Osteoblast (primary cell): Measurements from ENCODE around the gene CRAT. TPM values are rescaled to one million over a fixed set of nuclear protein-coding genes. Genes with fewer than 3 reads are reported as not detected.

Source experiments
- DNase-seq: peaks from one replicate; pipeline ENCODE4 v3.0.0; 2011; ENCODE audit warnings: low spot score, mixed read lengths; ENCODE audit not compliant: insufficient read length; ENCODE audit errors: missing footprints
- H2AFZ ChIP-seq: 2 replicates; pipeline ENCODE4 v1.6.0; 2011; ENCODE audit warnings: mild to moderate bottlenecking, low read length
- H3K27ac ChIP-seq: 2 replicates; pipeline ENCODE4 v1.5.1; 2011; ENCODE audit warnings: mild to moderate bottlenecking, low read depth, low read length, moderate library complexity
- H3K27me3 ChIP-seq: 2 replicates; pipeline ENCODE4 v1.6.0; 2012; ENCODE audit warnings: mild to moderate bottlenecking, control low read depth, inconsistent platforms, low read length, moderate library complexity; ENCODE audit not compliant: insufficient read depth
- H3K36me3 ChIP-seq: 2 replicates; pipeline ENCODE4 v1.5.1; 2011; ENCODE audit warnings: mild to moderate bottlenecking, low read length, control low read depth, moderate library complexity; ENCODE audit not compliant: insufficient read depth
- H3K4me1 ChIP-seq: 2 replicates; pipeline ENCODE4 v1.5.1; 2011; ENCODE audit warnings: mild to moderate bottlenecking, low read length, control low read depth, moderate library complexity; ENCODE audit not compliant: insufficient read depth
- H3K4me2 ChIP-seq: 2 replicates; pipeline ENCODE4 v1.6.0; 2011; ENCODE audit warnings: mild to moderate bottlenecking, low read length; ENCODE audit not compliant: insufficient read depth
- H3K4me3 ChIP-seq: fragments of 200-600 bp; sonication (generic); 3 replicates; pipeline ENCODE4 v1.5.1; 2012; ENCODE audit warnings: mild to moderate bottlenecking, low read length, inconsistent platforms; ENCODE audit not compliant: insufficient read depth
- H3K79me2 ChIP-seq: 2 replicates; pipeline ENCODE4 v1.6.0; 2012; ENCODE audit warnings: mild to moderate bottlenecking, low read length, control low read depth, inconsistent platforms; ENCODE audit not compliant: insufficient read depth
- H3K9me3 ChIP-seq: 2 replicates; pipeline ENCODE4 v1.5.1; 2011; ENCODE audit warnings: low read depth, low read length, control low read depth
- H4K20me1 ChIP-seq: 2 replicates; pipeline ENCODE4 v1.6.0; 2012; ENCODE audit warnings: mild to moderate bottlenecking, low read length, control low read depth; ENCODE audit not compliant: insufficient read depth
- total RNA-seq: library from RNA; depleted of rRNA; stranded (reverse); fragments of >200 nt; gene quantifications from 2 replicates; pipeline ENCODE4 v1.2.3, GENCODE V29; 2012
- TF ChIP-seq, protein P1 (sequence below): IDR thresholded peaks from 2 replicates; pipeline ENCODE4 v1.5.1; 2011; ENCODE audit warnings: mild to moderate bottlenecking, low read depth, low read length, moderate library complexity; ENCODE audit errors: extremely low read depth

CRAT gene
- total RNA-seq, 1 donor: 79.6 TPM

DNA sequence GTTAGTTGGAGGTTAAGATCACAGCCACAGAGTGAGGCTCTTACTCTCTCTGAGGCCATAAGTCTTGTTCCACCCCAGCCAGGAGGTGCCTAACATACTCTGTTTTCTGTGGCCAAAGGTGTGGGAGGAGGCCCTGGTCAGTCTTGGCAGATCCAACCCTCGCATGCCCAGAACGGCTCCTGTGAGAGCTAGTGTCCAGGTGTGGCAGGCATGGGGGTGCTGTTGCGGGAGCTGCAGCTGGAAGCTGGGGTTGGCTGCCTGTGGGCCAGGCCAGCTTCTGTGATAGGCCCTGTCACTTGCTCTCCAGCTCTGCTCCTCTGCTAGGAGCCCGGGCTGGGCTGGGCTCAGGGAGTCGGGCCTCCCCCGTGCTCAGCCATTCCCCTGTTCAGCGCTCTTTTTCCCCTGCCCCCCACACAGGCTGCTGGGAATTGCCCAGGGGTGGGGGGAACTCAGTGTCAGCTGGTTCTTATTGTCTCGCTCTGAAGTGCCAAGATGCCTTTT is 35.9 kb upstream of the CRAT start:
- Histone ChIP-seq H2AFZ (peak overlapping the region; percentile 66), H3K4me2 (peak overlapping the region; percentile 65), H3K27me3 (no peaks in the 10 kb centered on the region), H3K79me2 (peaks cover 15% of the 10 kb centered on the region), H3K27ac (peak overlapping the region; percentile 95), H4K20me1 (no peaks in the 10 kb centered on the region), H3K36me3 (peaks cover 18% of the 10 kb centered on the region), H3K9me3 (no peaks in the 10 kb centered on the region), H3K4me1 (peaks cover 47% of the 10 kb centered on the region), H3K4me3 (no peak overlapping the region)
- peak; percentile 90 for DNase-seq
- TF ChIP-seq, protein P1, sequence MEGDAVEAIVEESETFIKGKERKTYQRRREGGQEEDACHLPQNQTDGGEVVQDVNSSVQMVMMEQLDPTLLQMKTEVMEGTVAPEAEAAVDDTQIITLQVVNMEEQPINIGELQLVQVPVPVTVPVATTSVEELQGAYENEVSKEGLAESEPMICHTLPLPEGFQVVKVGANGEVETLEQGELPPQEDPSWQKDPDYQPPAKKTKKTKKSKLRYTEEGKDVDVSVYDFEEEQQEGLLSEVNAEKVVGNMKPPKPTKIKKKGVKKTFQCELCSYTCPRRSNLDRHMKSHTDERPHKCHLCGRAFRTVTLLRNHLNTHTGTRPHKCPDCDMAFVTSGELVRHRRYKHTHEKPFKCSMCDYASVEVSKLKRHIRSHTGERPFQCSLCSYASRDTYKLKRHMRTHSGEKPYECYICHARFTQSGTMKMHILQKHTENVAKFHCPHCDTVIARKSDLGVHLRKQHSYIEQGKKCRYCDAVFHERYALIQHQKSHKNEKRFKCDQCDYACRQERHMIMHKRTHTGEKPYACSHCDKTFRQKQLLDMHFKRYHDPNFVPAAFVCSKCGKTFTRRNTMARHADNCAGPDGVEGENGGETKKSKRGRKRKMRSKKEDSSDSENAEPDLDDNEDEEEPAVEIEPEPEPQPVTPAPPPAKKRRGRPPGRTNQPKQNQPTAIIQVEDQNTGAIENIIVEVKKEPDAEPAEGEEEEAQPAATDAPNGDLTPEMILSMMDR: no peak

DNA sequence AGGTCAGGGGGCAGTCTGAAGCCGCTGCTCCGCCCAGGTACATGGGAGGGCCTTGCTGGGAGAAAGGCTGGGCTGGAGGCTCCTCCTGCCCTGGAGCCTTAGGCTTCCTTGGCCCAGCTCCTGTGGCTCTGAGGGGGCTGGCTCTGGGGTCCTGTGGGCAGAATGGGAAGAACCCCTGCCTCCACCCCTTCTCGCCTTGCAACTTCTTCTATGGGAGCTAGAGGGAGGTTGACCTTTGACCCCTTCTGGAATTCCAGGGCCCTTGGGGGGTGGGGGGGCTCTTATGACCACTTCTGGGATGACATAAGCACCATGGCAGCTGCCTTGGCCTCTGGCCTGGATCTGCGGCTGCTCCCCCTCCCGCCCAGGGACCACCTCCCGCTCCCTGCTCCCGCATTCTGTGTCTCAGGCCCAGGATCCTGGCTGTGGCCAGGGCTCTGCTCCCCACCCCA is 35.3 kb upstream of the CRAT start:
- H4K20me1 ChIP-seq: no peaks in the 10 kb centered on the region
- H3K79me2 ChIP-seq: peaks cover 15% of the 10 kb centered on the region
- DNase-seq: peak; percentile 97
- H3K27ac ChIP-seq: peak overlapping the region; percentile 95
- peak overlapping the region; percentile 66 for H2AFZ ChIP-seq
- TF ChIP-seq, protein P1: no peak
- H3K4me3 ChIP-seq: no peak overlapping the region
- no peaks in the 10 kb centered on the region for H3K27me3 ChIP-seq
- peaks cover 18% of the 10 kb centered on the region for H3K36me3 ChIP-seq
- peaks cover 54% of the 10 kb centered on the region for H3K4me1 ChIP-seq
- peak overlapping the region; percentile 65 for H3K4me2 ChIP-seq
- H3K9me3 ChIP-seq: no peaks in the 10 kb centered on the region

DNA sequence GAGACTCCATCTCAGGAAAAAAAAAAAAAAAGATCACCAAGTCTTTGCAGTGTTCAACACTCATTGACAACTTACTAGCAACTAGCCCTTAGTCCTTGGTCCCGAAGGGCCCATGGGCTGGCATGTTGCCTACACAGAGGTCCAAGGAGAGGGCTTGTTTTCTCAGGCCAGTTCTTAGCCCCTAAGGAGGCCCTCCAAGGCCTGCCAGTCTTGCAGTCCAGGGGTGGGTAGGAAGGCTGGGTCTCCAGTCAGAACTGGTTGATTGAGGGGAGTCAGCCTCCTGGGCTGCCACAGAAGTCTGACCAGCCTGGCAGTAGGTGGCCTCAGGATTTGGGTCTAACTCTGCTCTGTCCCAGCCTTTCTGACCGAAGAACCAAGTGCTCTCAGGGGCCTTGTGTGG is 34.7 kb upstream of the CRAT start:
- no peak overlapping the region for H2AFZ ChIP-seq

More for the DNA sequence above, 34.7 kb upstream of the CRAT start:
- Histone ChIP-seq H3K36me3 (peaks cover 18% of the 10 kb centered on the region), H3K79me2 (peaks cover 15% of the 10 kb centered on the region), H3K4me1 (peaks cover 58% of the 10 kb centered on the region), H3K27me3 (no peaks in the 10 kb centered on the region), H3K27ac (peak overlapping the region; percentile 95), H4K20me1 (no peaks in the 10 kb centered on the region), H3K4me3 (peak overlapping the region; percentile 3), H3K4me2 (peak overlapping the region; percentile 65), H3K9me3 (no peaks in the 10 kb centered on the region)
- peak; percentile 87 for DNase-seq
- TF ChIP-seq, protein P1: no peak
